Measurements from ENCODE around the gene ADAR.

- TF ChIP-seq CTCF (IDR thresholded peaks at IDR 0.05; ENCODE audit: insufficient read depth, low read depth, low read length) (no peak), EZH2 (IDR thresholded peaks at IDR 0.05; ENCODE audit: insufficient read depth, low read length) (no peak)
Observed at GRCh38 chr1:154629061-154629674, 21.2 kb upstream of the ADAR start.
